SJSA1 (cell line): ENCODE data around the gene CD2AP. TPM values are rescaled to one million over a fixed set of nuclear protein-coding genes. Genes with fewer than 3 reads are reported as not detected.
A peak's percentile ranks its signal among the peaks of the same experiment; 100 is the strongest.

Experiments
- DNase-seq, 2 experiments: peaks; one replicate each; pipeline ENCODE4 v3.0.0-alpha.2; 2015 to 2020; ENCODE audit warnings: low spot score in 2 of 2, low read depth in 1 of 2
- H3K27ac ChIP-seq: fragments of 250-450 bp; sonication (Bioruptor Pico); 2 replicates; pipeline ENCODE4 v1.5.1; 2020; ENCODE audit warnings: mild to moderate bottlenecking, moderate library complexity
- H3K27me3 ChIP-seq: fragments of 250-450 bp; sonication (Bioruptor Pico); replicated peaks from 2 replicates; pipeline ENCODE4 v1.5.1; 2020; ENCODE audit warnings: mild to moderate bottlenecking, moderate library complexity
- H3K36me3 ChIP-seq: fragments of 250-450 bp; sonication (Bioruptor Pico); 2 replicates; pipeline ENCODE4 v1.5.1; 2020; ENCODE audit warnings: mild to moderate bottlenecking
- H3K4me1 ChIP-seq: fragments of 250-450 bp; sonication (Bioruptor Pico); replicated peaks from 2 replicates; pipeline ENCODE4 v1.6.1; 2021; ENCODE audit warnings: mild to moderate bottlenecking
- H3K4me3 ChIP-seq: fragments of 250-450 bp; sonication (Bioruptor Pico); 2 replicates; pipeline ENCODE4 v1.5.1; 2020; ENCODE audit warnings: mild to moderate bottlenecking
- H3K9me3 ChIP-seq: fragments of 250-450 bp; sonication (Bioruptor Pico); replicated peaks from 2 replicates; pipeline ENCODE4 v1.5.1; 2020; ENCODE audit warnings: mild to moderate bottlenecking
- total RNA-seq: library from RNA; depleted of rRNA; stranded (reverse); fragments of >200 nt; shearing (Covaris generic); gene quantifications from 2 replicates; pipeline ENCODE4 v1.2.3, GENCODE V29; 2014

CD2AP gene
- total RNA-seq, 1 experiment from 2014 or later, result 28.9 TPM

DNA sequence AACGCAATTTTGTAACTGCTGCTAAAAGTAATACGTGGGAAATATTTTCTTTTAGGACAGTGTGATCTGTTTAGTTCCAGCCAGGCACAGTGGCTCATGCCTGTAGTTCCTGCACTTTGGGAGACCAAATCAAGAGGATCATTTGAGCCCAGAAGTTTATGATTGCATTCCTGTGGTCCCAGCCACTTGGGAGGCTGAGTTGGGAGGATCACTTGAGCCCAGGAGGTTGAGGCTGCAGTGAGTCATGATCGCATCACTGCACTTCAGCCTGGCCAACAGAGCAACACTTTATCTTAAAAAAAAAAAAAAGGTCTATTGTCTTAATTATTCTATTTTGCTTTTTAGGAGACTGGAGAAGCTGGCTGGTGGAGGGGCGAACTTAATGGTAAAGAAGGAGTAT is 101.5 kb downstream of the CD2AP start:
- H3K9me3 ChIP-seq, result no peaks in the 10 kb centered on the region
- no peaks in the 10 kb centered on the region for H3K4me1 ChIP-seq
- peaks cover 18% of the 10 kb centered on the region for H3K36me3 ChIP-seq
- H3K27me3 ChIP-seq, result no peaks in the 10 kb centered on the region
- H3K27ac ChIP-seq, result no peak overlapping the region
- no peak overlapping the region for H3K4me3 ChIP-seq
- DNase-seq, result no peak

DNA sequence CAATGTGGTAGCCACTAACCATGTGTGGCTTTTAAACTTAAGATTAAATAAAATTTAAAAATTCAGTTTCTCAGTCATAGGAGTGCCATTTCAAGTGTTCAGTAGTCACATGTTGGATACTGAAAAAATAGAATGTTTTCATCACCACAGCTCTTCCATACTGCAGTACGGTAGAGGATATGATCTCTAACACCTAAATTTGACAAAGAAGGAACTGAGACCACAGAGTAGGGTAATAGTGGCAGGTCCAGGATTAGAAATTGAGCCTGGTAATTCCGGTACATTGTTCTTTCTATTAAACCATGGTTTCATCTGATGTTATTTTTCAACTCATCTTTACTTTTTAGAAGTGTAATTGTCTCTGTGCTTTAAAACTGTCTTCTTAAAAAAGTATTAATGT is 104.0 kb downstream of the CD2AP start:
- Histone ChIP-seq H3K4me3 (no peak overlapping the region), H3K4me1 (no peaks in the 10 kb centered on the region), H3K27me3 (no peaks in the 10 kb centered on the region), H3K36me3 (peaks cover 20% of the 10 kb centered on the region), H3K27ac (no peak overlapping the region), H3K9me3 (no peaks in the 10 kb centered on the region)
- no peak for DNase-seq

DNA sequence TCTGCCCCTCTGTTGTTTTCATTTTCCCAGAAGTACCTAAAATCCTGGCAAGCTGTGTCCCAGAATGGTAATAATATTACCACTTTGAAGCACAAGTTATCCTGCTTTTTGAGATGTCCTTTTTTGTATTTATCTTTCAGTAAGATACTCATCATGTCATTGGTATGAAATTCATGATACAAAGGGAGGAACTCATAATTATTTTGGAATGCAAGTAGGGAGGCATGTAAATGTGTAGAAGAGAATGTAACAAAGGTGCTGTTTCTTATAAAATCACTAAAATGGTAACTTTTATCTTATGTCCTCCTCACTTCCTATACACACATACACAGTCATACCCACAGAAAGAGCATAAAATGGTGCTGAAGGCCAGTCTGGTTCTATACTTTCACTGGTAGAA is 109.9 kb downstream of the CD2AP start:
- no peak overlapping the region for H3K27ac ChIP-seq
- peak in 1 of 2 experiments; percentile 4 for DNase-seq
- H3K4me3 ChIP-seq, result no peak overlapping the region
- no peaks in the 10 kb centered on the region for H3K9me3 ChIP-seq
- H3K4me1 ChIP-seq, result peaks cover 5% of the 10 kb centered on the region; the same call in 1 of the 2 replicates
- H3K27me3 ChIP-seq, result no peaks in the 10 kb centered on the region
- H3K36me3 ChIP-seq, result peaks cover 21% of the 10 kb centered on the region

GRCh38 chr6:47592131-47592840 is 114.7 kb downstream of the CD2AP start:
- H3K9me3 ChIP-seq, result no peaks in the 10 kb centered on the region
- no peaks in the 10 kb centered on the region for H3K27me3 ChIP-seq
- H3K36me3 ChIP-seq, result peaks cover 18% of the 10 kb centered on the region
- no peak overlapping the region for H3K4me3 ChIP-seq
- peaks cover 2% of the 10 kb centered on the region; the same call in 1 of the 2 replicates for H3K4me1 ChIP-seq
- no peak overlapping the region for H3K27ac ChIP-seq
- DNase-seq, result no peak

GRCh38 chr6:47593979-47594378 is 116.4 kb downstream of the CD2AP start:
- Histone ChIP-seq H3K4me3 (no peak overlapping the region), H3K4me1 (no peaks in the 10 kb centered on the region), H3K27me3 (no peaks in the 10 kb centered on the region), H3K27ac (no peak overlapping the region), H3K9me3 (no peaks in the 10 kb centered on the region), H3K36me3 (peaks cover 12% of the 10 kb centered on the region; the same call in 1 of the 2 replicates)
- no peak for DNase-seq

DNA sequence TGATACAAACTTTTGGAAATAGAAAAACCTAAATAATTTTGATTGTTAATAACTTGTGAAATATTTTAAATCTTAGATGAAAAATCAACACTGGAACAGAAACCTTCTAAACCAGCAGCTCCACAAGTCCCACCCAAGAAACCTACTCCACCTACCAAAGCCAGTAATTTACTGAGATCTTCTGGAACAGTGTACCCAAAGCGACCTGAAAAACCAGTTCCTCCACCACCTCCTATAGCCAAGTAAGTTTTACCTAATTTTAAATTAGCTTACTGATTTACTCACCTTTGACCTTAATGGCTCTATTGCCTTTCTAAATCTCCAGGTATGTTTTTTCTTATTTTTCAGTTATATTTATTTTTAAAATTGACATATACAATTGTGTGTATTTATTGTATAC is 118.2 kb downstream of the CD2AP start:
- no peak overlapping the region for H3K27ac ChIP-seq
- no peaks in the 10 kb centered on the region for H3K27me3 ChIP-seq
- no peaks in the 10 kb centered on the region for H3K4me1 ChIP-seq
- no peak for DNase-seq
- H3K9me3 ChIP-seq, result no peaks in the 10 kb centered on the region
- H3K36me3 ChIP-seq, result peaks cover 11% of the 10 kb centered on the region; the same call in 1 of the 2 replicates
- H3K4me3 ChIP-seq, result no peak overlapping the region

DNA sequence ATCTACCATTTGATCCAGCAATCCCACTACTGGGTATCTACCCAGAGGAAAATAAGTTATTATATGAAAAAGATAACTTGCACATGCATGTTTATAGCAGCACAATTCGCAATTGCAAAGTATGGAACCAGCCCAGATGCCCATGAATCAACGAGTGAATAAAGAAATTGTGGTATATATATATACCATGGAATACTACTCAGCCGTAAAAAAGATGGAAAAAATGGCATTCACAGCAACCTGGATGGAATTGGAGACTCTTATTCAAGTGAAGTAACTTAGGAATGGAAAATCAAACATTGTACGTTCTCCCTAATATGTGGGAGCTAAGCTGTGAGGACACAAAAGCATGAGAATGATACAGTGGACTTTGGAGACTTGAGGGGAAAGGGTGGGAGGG is 120.8 kb downstream of the CD2AP start:
- Histone ChIP-seq H3K36me3 (peaks cover 11% of the 10 kb centered on the region; the same call in 1 of the 2 replicates), H3K9me3 (no peaks in the 10 kb centered on the region), H3K27ac (no peak overlapping the region), H3K4me1 (no peaks in the 10 kb centered on the region), H3K4me3 (no peak overlapping the region), H3K27me3 (no peaks in the 10 kb centered on the region)
- no peak for DNase-seq

DNA sequence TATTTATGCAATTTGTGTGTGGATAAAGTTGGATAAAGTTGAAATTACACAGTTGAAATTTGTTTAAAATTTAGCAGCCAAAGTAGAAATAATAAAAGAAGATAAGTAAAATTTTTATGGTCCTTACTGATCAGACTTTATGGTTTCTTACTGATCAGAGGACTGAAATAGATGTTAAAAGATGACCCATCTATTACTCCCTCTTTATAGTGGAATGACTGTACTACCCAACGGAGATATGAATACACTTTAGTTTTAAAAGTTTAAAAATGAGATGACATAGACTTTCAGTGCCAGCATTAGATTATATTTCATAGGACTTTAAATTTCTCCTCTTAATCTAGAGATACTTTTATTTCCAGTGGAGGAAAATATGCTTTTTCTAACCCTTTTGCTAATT is 121.9 kb downstream of the CD2AP start:
- Histone ChIP-seq H3K9me3 (no peaks in the 10 kb centered on the region), H3K27me3 (no peaks in the 10 kb centered on the region), H3K4me3 (no peak overlapping the region), H3K27ac (no peak overlapping the region), H3K4me1 (no peaks in the 10 kb centered on the region), H3K36me3 (peaks cover 11% of the 10 kb centered on the region; the same call in 1 of the 2 replicates)
- no peak for DNase-seq

DNA sequence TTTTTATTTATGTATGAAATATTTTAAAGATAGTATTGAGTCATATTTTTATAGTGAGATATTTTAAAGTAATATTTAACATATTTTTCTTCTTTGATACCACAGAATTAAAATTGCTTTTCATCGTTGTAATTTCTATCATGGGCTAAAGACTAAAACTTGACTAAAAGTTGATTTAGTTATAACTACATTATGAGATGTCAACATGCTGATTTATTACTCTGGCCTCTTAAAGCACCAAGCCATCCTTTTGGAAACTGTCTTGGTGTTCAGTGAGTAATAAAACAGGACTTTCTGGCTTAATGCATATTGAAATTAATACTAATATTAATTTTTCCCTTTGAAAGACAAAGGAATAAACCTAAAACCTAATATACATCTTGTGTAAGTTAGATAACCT is 125.6 kb downstream of the CD2AP start:
- H3K9me3 ChIP-seq, result no peaks in the 10 kb centered on the region
- H3K27ac ChIP-seq, result no peak overlapping the region
- H3K27me3 ChIP-seq, result no peaks in the 10 kb centered on the region
- no peak overlapping the region for H3K4me3 ChIP-seq
- no peaks in the 10 kb centered on the region for H3K4me1 ChIP-seq
- DNase-seq, result no peak
- H3K36me3 ChIP-seq, result peaks cover 18% of the 10 kb centered on the region

GRCh38 chr6:47603995-47604394 is 126.4 kb downstream of the CD2AP start:
- H3K4me3 ChIP-seq, result no peak overlapping the region
- DNase-seq, result no peak
- no peak overlapping the region for H3K27ac ChIP-seq
- H3K36me3 ChIP-seq, result peaks cover 18% of the 10 kb centered on the region
- H3K9me3 ChIP-seq, result no peaks in the 10 kb centered on the region
- no peaks in the 10 kb centered on the region for H3K27me3 ChIP-seq
- no peaks in the 10 kb centered on the region for H3K4me1 ChIP-seq

- Histone ChIP-seq H3K4me3 (no peak overlapping the region), H3K27me3 (no peaks in the 10 kb centered on the region), H3K27ac (no peak overlapping the region), H3K4me1 (no peaks in the 10 kb centered on the region), H3K36me3 (peaks cover 14% of the 10 kb centered on the region), H3K9me3 (no peaks in the 10 kb centered on the region)
- DNase-seq, result no peak
Observed at GRCh38 chr6:47621838-47622449, 144.4 kb downstream of the CD2AP start.

DNA sequence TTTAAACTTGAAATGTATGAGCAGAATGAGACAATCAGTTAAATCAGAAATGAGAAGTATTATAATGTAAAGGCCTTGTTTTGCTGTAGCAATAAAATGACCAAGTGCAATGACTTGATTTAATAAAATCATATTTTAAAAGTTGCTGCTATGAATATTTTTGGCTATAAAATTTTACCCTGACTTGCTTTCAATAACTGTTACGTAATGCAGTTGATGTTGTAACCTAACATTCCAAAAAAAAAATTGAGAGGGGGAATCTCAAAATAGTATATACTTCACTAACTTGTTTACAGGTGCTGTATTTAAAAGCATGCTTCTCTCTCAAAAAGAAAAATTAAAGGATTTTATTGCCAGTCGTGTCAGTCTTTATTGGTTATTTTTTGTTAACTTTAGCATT is 149.2 kb downstream of the CD2AP start:
- no peak overlapping the region for H3K27ac ChIP-seq
- no peak for DNase-seq
- no peaks in the 10 kb centered on the region for H3K9me3 ChIP-seq
- H3K4me1 ChIP-seq, result no peaks in the 10 kb centered on the region
- no peaks in the 10 kb centered on the region for H3K27me3 ChIP-seq
- H3K36me3 ChIP-seq, result no peaks in the 10 kb centered on the region
- no peak overlapping the region for H3K4me3 ChIP-seq

- H3K4me3 ChIP-seq, result no peak overlapping the region
- H3K27ac ChIP-seq, result no peak overlapping the region
- H3K4me1 ChIP-seq, result no peaks in the 10 kb centered on the region
- DNase-seq, result no peak
- no peaks in the 10 kb centered on the region for H3K27me3 ChIP-seq
- H3K9me3 ChIP-seq, result no peaks in the 10 kb centered on the region
- H3K36me3 ChIP-seq, result no peaks in the 10 kb centered on the region
Observed at GRCh38 chr6:47628448-47629272, 151.1 kb downstream of the CD2AP start.

- Histone ChIP-seq H3K36me3 (no peaks in the 10 kb centered on the region), H3K9me3 (no peaks in the 10 kb centered on the region), H3K4me3 (no peak overlapping the region), H3K4me1 (no peaks in the 10 kb centered on the region), H3K27ac (no peak overlapping the region), H3K27me3 (no peaks in the 10 kb centered on the region)
- no peak for DNase-seq
Observed at GRCh38 chr6:47629954-47630353, 152.4 kb downstream of the CD2AP start.
